Right forelimb (tissue), 1 donor: Measurements from ENCODE around the gene TMEM167B.
"Not testable (repeated sequence)": the region's sequence is repeated elsewhere in the genome, so short reads cannot be mapped to it uniquely, and the experiment has no call there.

Experiments
- DNase-seq: peaks from one replicate; pipeline ENCODE4 v3.0.0-alpha.2; 2018

TMEM167B gene

GRCh38 chr1:109090196-109091077 lies at the start of gene TMEM167B:
Gene TMEM167B, plus strand, starts transcription at chr1:109090764. Its CDS starts 109 bp downstream, at chr1:109090873.
- DNase-seq: peak; percentile 93

GRCh38 chr1:109040989-109041620 lies 49.5 kb upstream of the TMEM167B start:
- DNase-seq: no peak

GRCh38 chr1:109041621-109042468 lies 48.7 kb upstream of the TMEM167B start, which contains the start of gene WDR47:
Gene WDR47, minus strand, starts transcription at chr1:109042102. Its CDS starts 18,590 bp downstream, at chr1:109023512.
- DNase-seq: peak; percentile 95

GRCh38 chr1:109045595-109045994 lies 45.0 kb upstream of the TMEM167B start:
- DNase-seq: no peak

- no peak for DNase-seq
Observed at GRCh38 chr1:109046671-109047070, 43.9 kb upstream of the TMEM167B start.

GRCh38 chr1:109047339-109047738 lies 43.2 kb upstream of the TMEM167B start:
- no peak for DNase-seq

- DNase-seq: no peak
Observed at GRCh38 chr1:109048335-109048734, 42.2 kb upstream of the TMEM167B start.

GRCh38 chr1:109050228-109050995 lies 40.2 kb upstream of the TMEM167B start:
- DNase-seq: no peak

- DNase-seq: not testable (repeated sequence)
Observed at GRCh38 chr1:109052145-109052544, 38.4 kb upstream of the TMEM167B start.

GRCh38 chr1:109056064-109056463 lies 34.5 kb upstream of the TMEM167B start:
- DNase-seq: no peak

GRCh38 chr1:109059026-109059425 lies 31.5 kb upstream of the TMEM167B start:
- DNase-seq: no peak

GRCh38 chr1:109060707-109061106 lies 29.9 kb upstream of the TMEM167B start:
- DNase-seq: no peak

- no peak for DNase-seq
Observed at GRCh38 chr1:109061183-109061582, 29.4 kb upstream of the TMEM167B start.

- no peak for DNase-seq
Observed at GRCh38 chr1:109065137-109065536, 25.4 kb upstream of the TMEM167B start.

GRCh38 chr1:109067883-109068282 lies 22.7 kb upstream of the TMEM167B start:
- no peak for DNase-seq

GRCh38 chr1:109069294-109069693 lies 21.3 kb upstream of the TMEM167B start:
- DNase-seq: no peak

- peak; percentile 96 for DNase-seq
Observed at GRCh38 chr1:109075531-109076490, 14.8 kb upstream of the TMEM167B start, which contains the start of gene TAF13. Gene TAF13, minus strand, starts transcription at chr1:109076003. Its CDS starts 56 bp downstream, at chr1:109075947.

GRCh38 chr1:109078317-109078716 lies 12.2 kb upstream of the TMEM167B start:
- DNase-seq: no peak

- no peak for DNase-seq
Observed at GRCh38 chr1:109079240-109079622, 11.3 kb upstream of the TMEM167B start.

- DNase-seq: no peak
Observed at GRCh38 chr1:109080441-109081082, 10.0 kb upstream of the TMEM167B start.
